IPS-NIHi7 (cell line): Measurements from ENCODE around the gene VWC2.

ENCODE experiments used
- DNase-seq: peaks from one replicate; pipeline ENCODE4 v3.0.0; 2012; ENCODE audit warnings: mixed read lengths; ENCODE audit errors: extremely low spot score

Gene VWC2

DNA sequence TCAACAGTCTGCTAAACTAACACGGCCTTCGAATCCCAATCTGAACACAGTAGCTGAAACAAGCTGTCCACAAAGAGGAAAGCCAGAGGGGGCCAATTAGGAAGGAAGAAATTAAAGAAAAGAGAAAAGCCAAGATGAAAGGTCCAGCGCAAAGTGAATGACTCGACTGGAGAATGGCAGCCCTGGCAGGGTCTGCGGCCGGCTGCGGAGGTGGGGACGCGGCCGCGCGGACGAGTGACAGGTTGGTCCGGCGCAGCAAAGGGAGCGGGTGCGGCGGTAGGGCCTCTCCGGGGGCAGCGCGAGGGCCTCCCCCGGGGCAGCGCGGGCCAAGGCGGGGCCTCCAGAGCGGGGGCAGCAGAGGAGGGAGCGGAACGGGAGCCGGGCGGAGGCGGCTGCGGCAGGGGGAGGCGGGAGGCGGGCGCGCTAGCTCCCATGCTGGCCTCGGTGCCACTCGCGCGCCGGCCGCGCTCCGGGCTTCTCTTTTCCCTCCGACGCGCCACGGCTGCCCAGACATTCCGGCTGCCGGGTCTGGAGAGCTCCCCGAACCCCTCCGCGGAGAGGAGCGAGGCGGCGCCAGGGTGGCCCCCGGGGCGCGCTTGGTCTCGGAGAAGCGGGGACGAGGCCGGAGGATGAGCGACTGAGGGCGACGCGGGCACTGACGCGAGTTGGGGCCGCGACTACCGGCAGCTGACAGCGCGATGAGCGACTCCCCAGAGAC lies at the start of gene VWC2:
TSS of gene VWC2 (plus strand) at position 421 of the 718 bp plus-strand sequence. CDS start 1,798 bp downstream, outside the sequence.
- peak; percentile 55 for DNase-seq

DNA sequence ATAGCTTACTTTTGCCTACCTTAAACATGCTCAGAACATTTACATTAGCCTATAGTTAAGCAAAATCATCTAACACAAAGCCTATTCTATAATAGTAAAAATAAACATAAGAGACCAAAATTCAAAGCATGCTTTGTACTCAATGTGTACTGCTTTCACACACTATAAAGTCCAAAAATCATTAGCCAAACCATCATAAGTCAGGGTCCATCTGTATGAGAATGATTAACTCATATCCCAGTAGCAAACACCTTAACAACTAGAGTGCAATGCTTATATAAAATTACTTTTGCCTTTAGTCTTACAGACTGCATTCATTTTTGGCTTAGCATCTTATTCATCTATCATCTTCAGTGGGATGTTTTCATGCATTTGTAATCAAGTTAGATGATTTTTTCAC lies 49.4 kb upstream of the VWC2 start:
- no peak for DNase-seq

GRCh38 chr7:49731836-49732235 lies 41.6 kb upstream of the VWC2 start:
- DNase-seq = no peak

DNA sequence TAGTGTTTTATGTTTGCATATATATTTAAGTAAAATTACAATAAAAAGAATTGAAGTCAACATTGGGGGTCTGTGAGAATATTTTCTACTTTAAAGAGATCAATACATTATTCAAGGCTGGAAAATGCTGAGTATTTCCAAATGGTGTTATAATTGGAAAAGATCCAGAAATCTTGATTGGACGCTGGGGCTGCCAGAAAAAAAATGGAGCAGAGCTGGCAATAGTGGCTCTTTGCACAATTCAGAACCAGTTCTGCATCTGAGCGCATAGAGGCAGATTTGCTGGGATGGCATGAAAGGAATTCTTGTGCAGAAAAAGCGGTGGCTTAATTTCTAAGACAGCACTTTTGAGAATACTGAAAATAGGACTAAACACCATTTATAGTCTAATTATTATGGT lies 10.8 kb upstream of the VWC2 start:
- no peak for DNase-seq

DNA sequence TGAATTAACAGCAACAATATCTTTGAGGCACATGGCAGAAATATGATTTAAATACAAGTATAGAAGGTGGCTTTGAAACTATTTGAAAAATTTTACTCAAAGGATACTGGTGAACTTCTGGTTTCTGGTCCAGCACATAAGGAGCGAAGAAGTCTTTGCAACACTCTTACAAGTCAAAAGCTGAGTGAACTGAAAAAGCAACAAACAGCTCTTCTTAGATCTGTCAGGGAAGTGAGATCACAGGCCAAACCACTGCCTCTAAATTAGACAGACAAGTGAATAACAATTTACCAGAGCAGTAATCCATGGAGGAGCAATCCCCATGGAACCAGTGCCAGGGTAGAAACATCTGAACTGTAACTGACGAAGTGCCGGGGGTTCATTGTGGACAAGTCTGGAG lies 9.6 kb upstream of the VWC2 start:
- DNase-seq = no peak

DNA sequence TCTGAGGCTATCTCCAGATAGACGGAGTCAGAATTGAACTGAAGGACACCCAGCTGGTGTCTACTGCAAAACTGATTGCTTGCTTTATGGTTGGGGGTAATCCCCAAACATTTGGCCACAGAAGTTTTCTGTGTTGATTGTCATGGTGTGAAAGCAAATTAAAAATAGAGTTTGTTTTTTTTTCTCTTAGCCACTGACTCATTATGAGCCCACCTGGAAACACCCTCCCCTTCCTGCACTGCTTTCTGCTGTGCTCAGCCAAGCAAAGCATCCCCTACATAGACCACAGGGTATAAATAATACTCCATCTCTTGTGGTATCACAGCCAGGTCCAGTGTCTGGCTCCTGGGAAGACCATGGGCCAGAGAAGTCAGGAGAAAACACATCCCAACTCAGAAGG lies 6.5 kb upstream of the VWC2 start:
- no peak for DNase-seq

- DNase-seq = no peak
Measured at GRCh38 chr7:49767719-49768118, 5.7 kb upstream of the VWC2 start.

DNA sequence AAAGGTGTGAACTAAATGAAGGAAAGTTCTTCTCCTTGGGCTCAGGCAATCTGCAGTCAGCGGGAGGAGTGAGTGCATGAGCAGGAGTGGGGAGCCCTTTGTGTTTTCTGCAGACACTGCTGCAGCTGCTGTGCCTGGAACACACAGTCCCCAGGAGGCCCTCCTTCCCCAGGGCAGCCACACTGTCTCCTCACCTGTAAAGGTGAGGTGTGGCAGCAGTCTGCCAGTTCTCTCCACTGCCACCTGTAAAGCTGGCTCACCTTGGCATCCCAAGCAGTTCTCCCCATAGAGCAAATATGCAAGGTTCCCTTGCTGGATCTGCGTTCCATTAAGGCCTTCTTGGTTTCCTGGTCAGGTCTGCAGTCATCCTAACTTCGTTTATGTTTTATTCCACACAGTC lies 5.2 kb upstream of the VWC2 start:
- no peak for DNase-seq

GRCh38 chr7:49768835-49769234 lies 4.6 kb upstream of the VWC2 start:
- DNase-seq = no peak

- DNase-seq = no peak
Measured at GRCh38 chr7:49769285-49769857, 4.1 kb upstream of the VWC2 start.

DNA sequence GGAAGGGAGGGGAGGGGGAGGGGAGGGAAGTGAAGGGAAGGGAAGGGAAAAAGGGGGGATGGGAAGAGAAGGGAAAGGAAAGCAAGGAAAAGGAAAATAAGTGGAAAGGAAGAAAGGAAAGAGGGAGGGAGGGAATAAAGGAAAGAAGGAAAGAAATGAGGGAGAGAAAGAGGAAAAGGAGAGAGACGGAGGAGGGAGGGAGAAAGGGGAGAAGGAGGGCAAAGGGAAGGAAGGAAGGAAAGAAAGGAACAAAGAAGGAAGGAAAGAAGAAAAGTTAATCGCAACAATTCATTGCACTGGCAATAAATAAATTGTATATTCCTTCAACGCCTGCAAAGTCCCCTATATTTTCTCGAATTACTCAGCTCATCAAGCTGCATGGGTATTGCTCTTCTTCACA lies 2.6 kb upstream of the VWC2 start:
- no peak for DNase-seq

DNA sequence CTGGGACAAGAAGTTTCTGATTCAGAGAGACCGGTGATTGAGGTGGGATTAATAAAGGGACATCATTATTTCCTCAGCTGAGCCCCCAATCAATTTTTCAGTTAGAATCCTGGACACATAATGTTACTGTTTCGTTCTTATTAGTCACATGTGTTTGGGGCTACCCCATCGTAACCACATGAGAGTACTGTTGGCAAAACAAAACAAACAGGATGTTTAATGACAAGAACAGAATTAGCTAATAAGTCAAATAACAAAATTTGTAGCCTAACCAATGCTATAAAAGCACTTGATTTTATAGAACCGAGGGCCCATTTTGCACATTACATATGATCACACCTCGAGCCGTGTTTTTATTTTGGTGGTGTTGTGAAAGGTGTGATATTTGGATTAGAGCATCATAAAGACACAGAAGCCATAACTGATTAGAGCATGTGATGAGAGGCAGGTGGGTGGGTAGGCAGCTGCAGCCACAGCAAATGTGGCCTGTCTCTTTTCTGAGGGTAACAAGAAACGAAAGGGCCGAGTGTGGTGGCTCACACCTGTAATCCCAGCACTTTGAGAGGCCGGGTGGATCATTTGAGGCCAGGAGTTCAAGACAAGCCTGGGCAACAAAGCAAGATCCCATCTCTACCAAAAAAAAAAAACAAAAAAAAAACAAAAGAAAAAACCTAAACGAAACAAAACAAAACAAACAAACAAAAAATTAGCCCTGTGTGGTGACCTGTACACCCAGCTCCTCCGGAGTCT lies 1.8 kb upstream of the VWC2 start:
- no peak for DNase-seq

DNA sequence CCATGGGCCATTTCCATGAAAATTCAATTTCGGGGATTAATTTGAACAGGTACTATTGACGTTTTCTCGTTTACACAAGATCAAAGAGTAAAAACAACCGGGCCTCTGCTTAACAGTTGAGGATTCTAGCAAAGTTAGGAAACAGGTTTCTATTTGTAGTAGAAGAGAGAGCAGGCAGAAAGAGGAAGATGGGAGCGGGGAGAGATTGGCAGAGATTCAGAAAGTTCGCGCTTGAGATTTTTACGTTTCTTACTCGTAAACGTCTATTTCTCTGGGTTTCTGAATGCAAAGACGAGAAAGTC lies 571 bp upstream of the VWC2 start:
- no peak for DNase-seq

DNA sequence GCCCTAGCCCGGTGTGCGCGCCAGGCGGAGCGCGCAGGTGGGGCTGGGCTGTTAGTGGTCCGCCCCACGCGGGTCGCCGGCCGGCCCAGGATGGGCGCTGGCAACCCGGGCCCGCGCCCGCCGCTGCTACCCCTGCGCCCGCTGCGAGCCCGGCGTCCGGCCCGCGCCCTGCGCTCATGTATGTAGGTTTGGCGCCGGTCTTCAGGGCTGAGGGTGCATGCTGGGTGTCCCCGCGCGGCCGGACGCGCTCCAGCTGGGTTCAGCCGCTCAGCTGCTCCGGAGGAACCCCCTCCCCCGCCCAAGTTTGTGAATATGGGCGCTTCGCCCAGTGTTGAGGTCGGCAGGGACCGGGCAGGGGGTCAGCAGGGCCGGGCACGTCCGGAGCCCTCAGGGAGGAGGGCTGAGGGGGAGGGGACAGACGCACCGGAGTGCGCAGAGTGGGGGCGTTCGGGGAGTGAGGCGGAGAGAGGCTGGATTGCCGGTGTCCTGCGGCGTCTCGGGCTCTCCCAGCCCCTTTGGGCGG lies 559 bp downstream of the VWC2 start:
- peak; percentile 24 for DNase-seq

DNA sequence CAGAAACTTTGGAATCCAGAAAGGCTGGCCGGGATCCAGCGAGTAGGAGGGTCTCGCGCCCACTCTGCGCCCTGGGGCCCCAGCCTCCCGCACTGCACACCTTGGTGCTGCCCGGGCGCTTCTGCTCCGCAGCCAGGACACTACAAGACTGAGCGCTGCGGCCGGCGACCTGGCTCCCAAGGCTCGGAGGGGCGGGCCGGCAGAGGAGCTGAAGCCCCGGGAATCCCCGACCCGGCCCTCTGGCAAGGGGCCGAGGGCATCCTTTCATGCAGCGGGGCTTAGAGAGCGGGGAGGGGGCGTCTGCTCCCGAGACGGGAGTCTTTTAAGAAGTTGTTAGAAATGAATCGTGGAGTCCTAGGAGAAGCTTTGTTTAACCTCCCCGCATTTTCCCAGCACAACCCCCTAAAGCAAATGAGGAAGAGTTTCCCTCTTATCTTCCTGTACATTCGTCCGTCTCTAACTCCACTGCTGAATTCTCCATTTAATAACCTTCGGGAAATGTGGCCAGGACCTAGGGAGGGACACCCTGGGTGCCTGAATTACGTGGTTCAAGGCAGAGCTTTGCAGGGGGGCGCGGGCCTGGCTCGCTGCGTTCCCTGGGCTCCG lies 1.1 kb downstream of the VWC2 start:
- DNase-seq = peak; percentile 50

GRCh38 chr7:49775065-49775948 lies 1.9 kb downstream of the VWC2 start:
- peak; percentile 24 for DNase-seq

DNA sequence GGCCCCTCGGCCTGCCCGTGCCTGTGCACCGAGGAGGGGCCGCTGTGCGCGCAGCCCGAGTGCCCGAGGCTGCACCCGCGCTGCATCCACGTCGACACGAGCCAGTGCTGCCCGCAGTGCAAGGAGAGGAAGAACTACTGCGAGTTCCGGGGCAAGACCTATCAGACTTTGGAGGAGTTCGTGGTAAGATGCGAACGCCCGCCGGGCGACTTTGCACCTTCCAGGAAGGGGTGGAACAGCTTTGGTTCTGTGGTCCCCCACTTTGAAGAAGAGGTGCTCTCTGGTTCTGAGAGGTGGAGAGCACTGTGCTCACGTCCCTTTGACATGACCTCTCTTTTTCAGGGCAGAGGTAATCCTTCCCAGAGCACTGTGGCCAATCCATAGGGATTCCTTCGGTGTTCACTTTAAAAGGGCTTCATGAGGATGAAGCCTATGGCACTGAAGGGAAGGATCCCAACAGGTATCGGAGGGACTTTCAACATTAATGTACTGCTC lies 2.6 kb downstream of the VWC2 start:
- DNase-seq = no peak

DNA sequence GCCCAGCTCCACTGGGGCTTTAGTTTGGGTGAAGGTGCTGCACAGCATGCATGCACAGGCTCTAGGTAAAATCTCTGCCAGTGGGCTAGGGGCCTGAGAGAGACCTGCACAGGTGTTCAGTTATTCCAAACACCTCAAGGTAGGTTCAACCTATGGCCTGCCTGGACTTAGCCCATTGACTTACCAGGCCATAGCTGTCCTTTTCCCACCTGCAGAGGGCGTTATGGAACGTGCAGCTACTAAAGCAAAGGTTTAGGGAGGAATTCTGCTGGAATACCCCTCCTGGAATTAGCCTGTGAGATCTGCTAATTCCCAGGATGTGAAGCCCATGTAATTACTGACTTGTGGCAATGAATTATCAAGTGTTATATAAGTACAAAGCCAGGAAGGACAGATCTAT lies 3.6 kb downstream of the VWC2 start:
- DNase-seq = peak; percentile 70

DNA sequence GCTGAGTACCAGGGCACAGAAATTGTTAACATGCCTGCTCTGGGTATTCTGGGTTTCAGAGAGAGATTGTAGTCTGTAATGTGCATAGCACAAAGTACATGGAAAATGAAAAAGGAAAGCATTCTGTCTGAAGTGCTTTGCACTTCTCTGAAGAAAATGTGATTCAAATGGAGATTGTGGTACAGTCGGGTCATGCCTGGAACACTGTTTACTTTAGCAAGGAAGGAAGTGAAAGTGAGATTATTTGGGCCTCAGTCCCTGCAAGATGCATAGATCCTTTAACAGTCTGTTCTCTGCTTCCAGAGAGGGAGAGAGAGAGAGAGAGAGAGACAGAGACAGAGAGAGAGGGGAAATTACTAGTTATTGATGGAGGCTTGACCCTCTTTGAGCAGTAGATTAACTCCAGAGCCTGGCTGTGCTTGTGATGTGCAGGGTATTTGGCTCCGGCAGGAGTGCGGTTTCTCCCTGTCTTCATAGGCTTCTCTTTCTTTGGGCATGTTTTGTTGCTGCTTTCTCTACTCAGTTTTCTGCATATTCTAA lies 5.4 kb downstream of the VWC2 start:
- DNase-seq = no peak

DNA sequence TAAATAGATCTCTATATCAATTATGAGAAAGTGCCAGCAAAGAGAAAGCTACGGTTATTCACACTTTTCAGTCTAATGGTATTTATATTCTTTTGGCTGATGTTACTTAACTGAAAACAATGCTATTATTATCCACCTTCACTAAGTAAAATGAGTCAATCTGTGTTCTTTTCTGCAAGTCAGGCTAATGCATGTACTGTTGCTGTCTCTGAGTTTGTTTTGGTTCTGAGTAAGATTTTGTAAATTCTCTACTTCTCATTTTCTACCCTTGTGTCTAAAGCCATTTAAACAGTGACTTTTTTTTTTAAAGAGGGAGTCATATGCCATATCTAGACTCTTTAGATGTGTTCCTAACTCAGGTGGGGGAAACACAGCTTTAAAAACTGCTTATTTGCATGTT lies 7.5 kb downstream of the VWC2 start:
- no peak for DNase-seq

DNA sequence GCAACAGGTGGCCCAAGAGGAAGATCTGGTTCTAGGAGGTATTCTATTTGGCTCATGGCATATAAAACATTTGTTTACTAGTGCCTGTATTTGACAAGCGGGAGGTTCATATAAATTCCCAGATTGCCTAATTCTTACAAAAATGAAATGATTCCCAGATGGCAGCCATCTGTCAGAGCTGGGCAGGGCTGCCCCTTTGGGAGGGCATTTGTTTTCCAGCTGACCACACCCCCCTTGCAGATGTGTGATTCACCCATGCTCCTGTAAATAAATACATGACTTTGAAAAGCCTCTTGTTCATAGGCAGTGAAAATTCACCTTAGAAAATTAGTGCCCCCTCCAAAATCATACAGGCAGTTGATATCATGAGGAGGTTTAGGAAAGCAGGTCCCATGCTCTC lies 8.6 kb downstream of the VWC2 start:
- DNase-seq = no peak
